Raji (cell line): ENCODE results near the gene EPS8L1.

Source experiments
- POLR2A ChIP-seq: IDR thresholded peaks from 2 replicates; pipeline ENCODE4 v1.6.1; 2011; ENCODE audit warnings: low read depth, low read length, control low read depth; ENCODE audit not compliant: insufficient read depth

The EPS8L1 gene

DNA sequence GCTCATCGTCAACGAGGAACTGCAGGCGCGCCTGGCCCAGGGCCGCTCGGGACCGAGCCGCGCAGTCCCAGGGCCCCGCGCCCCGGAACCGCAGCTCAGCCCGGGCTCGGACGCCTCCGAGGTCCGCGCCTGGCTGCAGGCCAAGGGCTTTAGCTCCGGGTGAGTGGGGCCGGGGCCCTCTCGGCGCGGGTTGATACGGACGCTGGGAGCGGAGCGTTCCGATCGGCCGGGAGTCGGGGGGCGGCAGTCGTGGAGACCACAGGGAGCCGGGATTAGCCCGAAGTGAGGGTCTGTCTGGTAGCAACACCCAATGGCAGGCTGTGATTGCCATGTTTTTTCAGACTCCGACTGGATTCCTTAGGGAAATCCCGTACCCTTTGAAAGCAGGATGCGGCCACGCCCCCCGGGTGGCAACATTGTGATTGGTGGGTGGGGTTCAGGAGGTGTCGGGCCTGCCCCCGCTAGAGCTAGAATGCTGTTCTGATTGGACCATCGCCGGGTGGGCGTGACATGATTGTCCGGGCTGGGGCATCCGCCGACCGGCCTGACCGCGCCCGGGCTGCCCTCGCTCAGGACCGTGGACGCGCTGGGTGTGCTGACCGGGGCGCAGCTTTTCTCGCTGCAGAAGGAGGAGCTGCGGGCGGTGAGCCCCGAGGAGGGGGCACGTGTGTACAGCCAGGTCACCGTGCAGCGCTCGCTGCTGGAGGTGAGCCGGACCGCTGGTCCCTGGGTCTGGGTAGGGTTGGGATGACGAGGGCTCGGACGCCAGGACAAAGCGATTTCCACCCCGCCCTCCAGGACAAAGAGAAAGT lies 11.3 kb downstream of the EPS8L1 start:
- no peak for TF ChIP-seq POLR2A

DNA sequence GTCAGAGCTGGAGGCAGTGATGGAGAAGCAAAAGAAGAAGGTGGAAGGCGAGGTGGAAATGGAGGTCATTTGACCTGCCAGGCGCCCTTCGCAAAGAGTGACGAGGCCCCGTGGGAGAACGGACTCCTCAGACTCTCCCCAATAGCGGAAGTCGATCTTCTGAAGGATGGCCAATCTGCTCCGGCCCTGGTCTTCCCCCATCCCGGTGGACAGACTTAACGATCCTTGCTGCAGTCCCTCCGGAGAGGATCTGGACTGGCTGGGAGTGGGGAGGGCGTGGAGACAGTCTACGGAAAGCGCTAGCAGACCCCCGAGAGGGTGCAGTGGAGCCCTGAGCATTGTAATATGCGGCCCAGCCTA lies 11.9 kb downstream of the EPS8L1 start:
- no peak for TF ChIP-seq POLR2A

DNA sequence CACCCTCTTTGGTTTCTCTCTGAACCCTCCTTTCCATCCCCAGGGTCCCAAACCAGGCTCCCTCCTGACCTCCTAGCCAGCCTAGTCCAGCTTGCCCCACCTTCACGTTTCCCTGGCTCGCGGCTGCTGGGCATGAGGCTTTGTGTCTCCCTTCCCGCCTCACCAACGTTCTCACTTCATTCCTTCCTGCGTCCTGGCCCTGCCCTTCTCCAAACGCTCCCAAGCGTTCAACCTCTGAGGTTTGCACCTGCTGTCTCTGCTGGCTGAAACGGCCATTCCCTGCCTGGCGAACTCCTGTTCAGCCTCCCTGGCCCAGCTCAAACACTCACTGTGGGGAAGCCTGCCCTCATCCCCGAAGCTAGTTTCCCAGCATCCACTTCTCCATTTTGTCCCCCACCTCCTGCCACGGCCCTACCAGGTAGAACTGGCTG lies 12.4 kb downstream of the EPS8L1 start:
- no peak for TF ChIP-seq POLR2A

GRCh38 chr19:55088543-55089341 lies 13.1 kb downstream of the EPS8L1 start:
- no peak for TF ChIP-seq POLR2A

DNA sequence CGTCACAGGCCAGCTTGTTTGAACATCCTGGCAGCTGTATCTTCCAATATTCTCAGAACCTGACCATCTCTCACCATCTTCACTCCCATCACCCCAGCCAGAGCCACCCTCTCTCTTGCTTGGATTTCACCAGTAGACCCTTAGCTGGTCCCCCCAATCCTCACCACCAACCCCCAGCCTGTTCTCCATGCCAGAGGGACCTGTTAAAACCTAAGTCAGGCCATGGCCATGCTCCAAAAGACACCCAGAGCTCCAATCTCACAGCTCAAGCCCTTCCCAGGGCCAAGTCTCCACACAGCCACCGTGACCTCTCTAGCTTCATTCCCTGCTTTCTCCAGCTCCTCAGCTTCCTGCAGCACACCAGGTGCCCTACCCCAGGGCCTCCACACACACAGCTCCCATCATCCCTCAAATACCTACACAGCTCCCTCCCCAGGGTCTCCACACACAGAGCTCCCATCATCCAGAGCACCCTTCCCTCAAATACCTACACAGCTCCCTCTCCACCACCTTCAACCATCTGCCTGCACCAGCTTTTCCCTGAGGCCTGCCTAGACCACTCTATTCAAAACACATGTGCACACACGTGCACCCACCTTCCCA lies 13.8 kb downstream of the EPS8L1 start:
- TF ChIP-seq POLR2A: no peak

DNA sequence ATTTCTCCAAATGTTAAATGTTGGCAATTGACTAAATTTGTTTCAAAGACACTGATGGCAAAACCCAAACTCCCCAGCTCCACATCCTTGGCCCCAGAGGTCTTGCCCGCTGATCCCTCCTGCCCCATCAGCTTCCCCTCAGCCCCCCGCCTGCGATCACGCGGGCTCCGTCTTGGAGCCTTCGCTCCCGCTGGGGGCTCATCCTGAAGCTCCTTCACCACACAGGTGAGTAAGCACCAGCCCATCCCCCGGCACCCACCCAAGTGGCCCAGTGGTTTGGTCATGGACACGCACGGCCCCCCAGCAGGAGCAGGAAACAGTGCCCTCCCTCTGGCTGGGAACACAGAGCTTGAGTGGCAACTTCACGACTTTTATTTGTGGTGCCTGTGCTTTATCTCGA lies 14.9 kb downstream of the EPS8L1 start:
- no peak for TF ChIP-seq POLR2A

DNA sequence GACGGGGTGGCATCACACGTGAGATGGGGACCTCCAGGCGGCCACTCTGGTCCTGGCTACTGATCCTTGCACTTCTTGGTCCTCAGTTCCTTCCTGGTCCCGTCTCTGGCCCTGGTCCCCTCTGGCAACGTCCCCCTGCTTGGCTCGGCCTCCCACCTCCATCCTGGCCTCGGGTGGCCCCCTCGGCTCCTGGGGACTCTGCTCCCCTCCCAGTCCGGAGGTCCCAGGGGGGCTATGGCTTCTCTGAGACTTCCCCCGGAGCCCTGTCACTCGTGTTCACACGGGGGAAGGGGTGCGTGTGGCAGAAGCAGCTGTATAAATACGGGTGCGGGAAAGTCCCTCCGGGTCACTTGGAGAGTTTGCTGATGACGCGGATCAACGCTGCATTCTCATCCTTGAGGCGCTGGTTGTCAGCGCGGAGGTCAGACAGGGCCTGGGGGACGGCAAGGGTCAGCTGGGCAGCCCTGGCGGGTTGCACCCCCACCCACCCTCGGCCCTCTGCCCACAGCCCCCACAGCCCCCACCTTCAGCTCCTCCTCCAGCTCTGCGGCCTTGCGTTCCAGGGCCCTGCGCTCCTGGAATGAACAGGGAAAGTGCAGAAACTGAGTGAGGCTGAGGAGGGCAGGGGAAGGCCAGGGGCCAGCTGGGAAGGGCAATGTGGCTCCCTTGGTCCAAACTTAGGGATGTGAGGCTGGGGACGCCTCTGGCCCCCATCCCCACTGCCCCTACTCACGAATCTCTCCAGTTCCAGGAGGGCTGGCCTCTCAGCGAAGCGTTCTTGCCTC lies 15.6 kb downstream of the EPS8L1 start:
- TF ChIP-seq POLR2A: no peak

- TF ChIP-seq POLR2A: no peak
Measured at GRCh38 chr19:55091955-55092354, 16.3 kb downstream of the EPS8L1 start.

DNA sequence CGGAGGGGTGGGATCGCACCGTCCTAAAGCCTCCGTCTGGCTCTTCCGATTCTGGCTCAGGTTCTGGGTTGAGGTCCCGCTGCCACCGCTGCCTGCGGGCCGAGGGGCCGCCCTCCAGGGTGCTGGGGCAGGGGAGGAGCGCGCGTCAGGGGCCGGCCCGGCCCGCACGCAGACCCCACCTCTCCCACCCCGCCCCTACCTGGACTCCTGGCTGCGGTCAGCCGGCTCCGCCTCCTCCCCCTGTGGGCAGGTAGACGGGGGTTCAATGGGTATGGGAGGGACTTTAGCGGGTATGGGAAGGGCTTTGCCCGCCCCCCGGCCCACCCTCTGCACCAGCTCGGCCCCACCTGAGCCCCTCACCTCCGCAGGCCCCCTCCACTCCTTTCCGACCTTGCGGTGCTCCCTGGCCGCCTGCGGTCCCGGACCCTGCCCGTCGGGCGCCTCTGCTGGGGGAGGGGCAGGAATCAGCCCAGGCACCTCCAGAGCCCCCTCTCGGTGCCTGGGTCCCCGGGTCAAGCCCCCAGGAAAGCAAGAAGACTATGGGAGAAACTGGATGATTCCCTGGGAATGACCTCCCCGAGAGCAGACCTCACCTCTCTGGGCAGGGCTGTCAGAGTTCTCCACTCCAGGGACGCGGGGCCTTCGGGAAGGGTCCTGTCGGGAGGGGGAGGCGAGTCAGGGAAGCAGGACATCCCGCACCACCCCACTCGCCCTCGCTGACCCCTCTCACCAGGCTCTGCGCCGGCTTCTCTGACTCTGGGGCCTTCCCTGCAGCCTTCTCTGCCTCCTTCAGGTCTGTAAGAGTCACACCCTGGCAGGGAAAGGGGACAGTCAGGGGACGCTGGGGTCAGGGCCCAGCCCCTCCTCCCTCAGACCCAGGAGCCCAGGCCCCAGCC lies 17.0 kb downstream of the EPS8L1 start:
- TF ChIP-seq POLR2A: no peak

GRCh38 chr19:55094456-55095259 lies 19.0 kb downstream of the EPS8L1 start:
- no peak for TF ChIP-seq POLR2A

GRCh38 chr19:55095260-55096060 lies 19.8 kb downstream of the EPS8L1 start:
- TF ChIP-seq POLR2A: no peak

- TF ChIP-seq POLR2A: no peak
Measured at GRCh38 chr19:55096061-55096701, 20.5 kb downstream of the EPS8L1 start.
